ENCODE data around the gene CCDC148.

- TF ChIP-seq CTCF (IDR thresholded peaks at IDR 0.05; ENCODE audit: low read depth, low read length) (no peak), EZH2phosphoT487 (IDR thresholded peaks at IDR 0.05; ENCODE audit: low read depth) (no peak)
Observed at GRCh38 chr2:158140201-158140600, 316.4 kb downstream of the CCDC148 start.
